Measurements from ENCODE around the gene CUL2. TPM values are rescaled to one million over a fixed set of nuclear protein-coding genes. Genes with fewer than 3 reads are reported as not detected.

The CUL2 gene
- total and polyA plus RNA-seq, 2 experiments from 2014 or later = 17.2 to 38.3 TPM

- Mint-ChIP-seq H3K9me3 (no peaks in the 10 kb centered on the region), H3K27ac (no peak overlapping the region), H3K36me3 (ENCODE audit: low read depth) (peaks cover 20% of the 10 kb centered on the region; the same call in 2 of the 3 replicates), H3K4me1 (peaks cover 6% of the 10 kb centered on the region), H3K4me3 (no peak overlapping the region), H3K27me3 (ENCODE audit: insufficient read depth, low read depth, poor library complexity) (no peaks in the 10 kb centered on the region)
- peaks cover 7% of the 10 kb centered on the region; the same call in 1 of the 2 replicates for H3K4me1 ChIP-seq (ENCODE audit: insufficient read depth)
- no peaks in the 10 kb centered on the region for H3F3A ChIP-seq (replicated peaks; ENCODE audit: low read depth)
- no peak overlapping the region for H2AFZ ChIP-seq
- TF ChIP-seq EZH2 (IDR thresholded peaks at IDR 0.05; ENCODE audit: low read depth, unreplicated experiment) (no peak), EZH2phosphoT487 (IDR thresholded peaks at IDR 0.05; ENCODE audit: unreplicated experiment) (no peak)
- no peaks in the 10 kb centered on the region for H3K79me2 ChIP-seq (replicated peaks; ENCODE audit: insufficient read depth)
- H3K27ac ChIP-seq (ENCODE audit: low read depth) = no peak overlapping the region
- ATAC-seq (no peak), DNase-seq (ENCODE audit: low spot score) (no peak)
- peaks cover 4% of the 10 kb centered on the region; the same call in 1 of the 2 replicates for H4K20me1 ChIP-seq (replicated peaks; ENCODE audit: insufficient read depth)
- no peaks in the 10 kb centered on the region for H3K9me2 ChIP-seq (ENCODE audit: insufficient read depth)
- H3K4me2 ChIP-seq = no peak overlapping the region
- H3K36me3 ChIP-seq (ENCODE audit: insufficient read depth) = peaks cover 2% of the 10 kb centered on the region; the same call in 1 of the 2 replicates
- H3K4me3 ChIP-seq = no peak overlapping the region
- no peaks in the 10 kb centered on the region for H3K27me3 ChIP-seq (ENCODE audit: insufficient read depth)
Observed at GRCh38 chr10:35017608-35018007, 72.5 kb downstream of the CUL2 start.

DNA sequence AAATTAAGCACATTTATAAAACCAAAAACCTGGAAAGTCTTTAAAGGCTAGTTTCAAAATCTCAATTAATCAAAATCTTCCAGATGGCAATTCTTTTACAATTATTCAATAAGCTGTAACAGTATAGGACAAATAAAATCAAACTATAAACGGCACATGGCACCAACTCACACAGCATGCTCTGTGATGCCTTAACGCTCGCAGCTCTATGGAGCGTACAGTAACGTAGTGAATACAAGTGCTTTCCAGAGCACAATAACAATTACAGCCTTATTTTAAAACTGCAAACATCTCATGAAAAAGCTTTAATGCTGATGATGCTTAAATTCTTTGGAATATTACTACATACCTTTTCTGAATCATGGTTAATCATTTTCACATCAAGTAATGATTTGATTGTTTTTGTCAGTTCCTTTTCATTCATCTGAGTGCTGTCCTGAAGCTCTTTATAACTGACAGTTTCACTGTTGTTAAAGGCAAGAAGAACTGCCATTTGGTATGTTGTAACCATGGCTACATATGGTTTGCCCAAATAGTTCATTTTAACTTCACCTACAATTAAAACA lies 74.2 kb downstream of the CUL2 start:
- H3K4me1 ChIP-seq (ENCODE audit: insufficient read depth) = peaks cover 17% of the 10 kb centered on the region
- DNase-seq (ENCODE audit: low spot score) (no peak), ATAC-seq (no peak)
- H3K79me2 ChIP-seq (replicated peaks; ENCODE audit: insufficient read depth) = no peaks in the 10 kb centered on the region
- Mint-ChIP-seq H3K4me1 (peaks cover 15% of the 10 kb centered on the region), H3K27ac (no peak overlapping the region), H3K36me3 (ENCODE audit: low read depth) (peaks cover 25% of the 10 kb centered on the region; the same call in 2 of the 3 replicates), H3K4me3 (no peak overlapping the region), H3K27me3 (ENCODE audit: insufficient read depth, low read depth, poor library complexity) (no peaks in the 10 kb centered on the region), H3K9me3 (no peaks in the 10 kb centered on the region)
- H4K20me1 ChIP-seq (replicated peaks; ENCODE audit: insufficient read depth) = peaks cover 4% of the 10 kb centered on the region; the same call in 1 of the 2 replicates
- H3K27ac ChIP-seq (ENCODE audit: low read depth) = no peak overlapping the region
- no peaks in the 10 kb centered on the region for H3F3A ChIP-seq (replicated peaks; ENCODE audit: low read depth)
- no peaks in the 10 kb centered on the region for H3K27me3 ChIP-seq (ENCODE audit: insufficient read depth)
- no peaks in the 10 kb centered on the region for H3K9me2 ChIP-seq (ENCODE audit: insufficient read depth)
- H3K36me3 ChIP-seq (ENCODE audit: insufficient read depth) = no peaks in the 10 kb centered on the region; the same call in 1 of the 2 replicates
- H2AFZ ChIP-seq = no peak overlapping the region
- H3K4me2 ChIP-seq = no peak overlapping the region
- no peak overlapping the region for H3K4me3 ChIP-seq
- no peak for TF ChIP-seq ETS1 (IDR thresholded peaks at IDR 0.05)
- no peak for TF ChIP-seq EZH2phosphoT487 (IDR thresholded peaks at IDR 0.05; ENCODE audit: unreplicated experiment)
- TF ChIP-seq CREB1 (CRISPR knock-in tag; IDR thresholded peaks at IDR 0.05; ENCODE audit: low read depth) = no peak
- TF ChIP-seq POLR2AphosphoS5 (IDR thresholded peaks at IDR 0.05; ENCODE audit: low read depth) = no peak
- TF ChIP-seq JUNB (IDR thresholded peaks at IDR 0.05; ENCODE audit: unreplicated experiment) = no peak
- TF ChIP-seq, protein P1, sequence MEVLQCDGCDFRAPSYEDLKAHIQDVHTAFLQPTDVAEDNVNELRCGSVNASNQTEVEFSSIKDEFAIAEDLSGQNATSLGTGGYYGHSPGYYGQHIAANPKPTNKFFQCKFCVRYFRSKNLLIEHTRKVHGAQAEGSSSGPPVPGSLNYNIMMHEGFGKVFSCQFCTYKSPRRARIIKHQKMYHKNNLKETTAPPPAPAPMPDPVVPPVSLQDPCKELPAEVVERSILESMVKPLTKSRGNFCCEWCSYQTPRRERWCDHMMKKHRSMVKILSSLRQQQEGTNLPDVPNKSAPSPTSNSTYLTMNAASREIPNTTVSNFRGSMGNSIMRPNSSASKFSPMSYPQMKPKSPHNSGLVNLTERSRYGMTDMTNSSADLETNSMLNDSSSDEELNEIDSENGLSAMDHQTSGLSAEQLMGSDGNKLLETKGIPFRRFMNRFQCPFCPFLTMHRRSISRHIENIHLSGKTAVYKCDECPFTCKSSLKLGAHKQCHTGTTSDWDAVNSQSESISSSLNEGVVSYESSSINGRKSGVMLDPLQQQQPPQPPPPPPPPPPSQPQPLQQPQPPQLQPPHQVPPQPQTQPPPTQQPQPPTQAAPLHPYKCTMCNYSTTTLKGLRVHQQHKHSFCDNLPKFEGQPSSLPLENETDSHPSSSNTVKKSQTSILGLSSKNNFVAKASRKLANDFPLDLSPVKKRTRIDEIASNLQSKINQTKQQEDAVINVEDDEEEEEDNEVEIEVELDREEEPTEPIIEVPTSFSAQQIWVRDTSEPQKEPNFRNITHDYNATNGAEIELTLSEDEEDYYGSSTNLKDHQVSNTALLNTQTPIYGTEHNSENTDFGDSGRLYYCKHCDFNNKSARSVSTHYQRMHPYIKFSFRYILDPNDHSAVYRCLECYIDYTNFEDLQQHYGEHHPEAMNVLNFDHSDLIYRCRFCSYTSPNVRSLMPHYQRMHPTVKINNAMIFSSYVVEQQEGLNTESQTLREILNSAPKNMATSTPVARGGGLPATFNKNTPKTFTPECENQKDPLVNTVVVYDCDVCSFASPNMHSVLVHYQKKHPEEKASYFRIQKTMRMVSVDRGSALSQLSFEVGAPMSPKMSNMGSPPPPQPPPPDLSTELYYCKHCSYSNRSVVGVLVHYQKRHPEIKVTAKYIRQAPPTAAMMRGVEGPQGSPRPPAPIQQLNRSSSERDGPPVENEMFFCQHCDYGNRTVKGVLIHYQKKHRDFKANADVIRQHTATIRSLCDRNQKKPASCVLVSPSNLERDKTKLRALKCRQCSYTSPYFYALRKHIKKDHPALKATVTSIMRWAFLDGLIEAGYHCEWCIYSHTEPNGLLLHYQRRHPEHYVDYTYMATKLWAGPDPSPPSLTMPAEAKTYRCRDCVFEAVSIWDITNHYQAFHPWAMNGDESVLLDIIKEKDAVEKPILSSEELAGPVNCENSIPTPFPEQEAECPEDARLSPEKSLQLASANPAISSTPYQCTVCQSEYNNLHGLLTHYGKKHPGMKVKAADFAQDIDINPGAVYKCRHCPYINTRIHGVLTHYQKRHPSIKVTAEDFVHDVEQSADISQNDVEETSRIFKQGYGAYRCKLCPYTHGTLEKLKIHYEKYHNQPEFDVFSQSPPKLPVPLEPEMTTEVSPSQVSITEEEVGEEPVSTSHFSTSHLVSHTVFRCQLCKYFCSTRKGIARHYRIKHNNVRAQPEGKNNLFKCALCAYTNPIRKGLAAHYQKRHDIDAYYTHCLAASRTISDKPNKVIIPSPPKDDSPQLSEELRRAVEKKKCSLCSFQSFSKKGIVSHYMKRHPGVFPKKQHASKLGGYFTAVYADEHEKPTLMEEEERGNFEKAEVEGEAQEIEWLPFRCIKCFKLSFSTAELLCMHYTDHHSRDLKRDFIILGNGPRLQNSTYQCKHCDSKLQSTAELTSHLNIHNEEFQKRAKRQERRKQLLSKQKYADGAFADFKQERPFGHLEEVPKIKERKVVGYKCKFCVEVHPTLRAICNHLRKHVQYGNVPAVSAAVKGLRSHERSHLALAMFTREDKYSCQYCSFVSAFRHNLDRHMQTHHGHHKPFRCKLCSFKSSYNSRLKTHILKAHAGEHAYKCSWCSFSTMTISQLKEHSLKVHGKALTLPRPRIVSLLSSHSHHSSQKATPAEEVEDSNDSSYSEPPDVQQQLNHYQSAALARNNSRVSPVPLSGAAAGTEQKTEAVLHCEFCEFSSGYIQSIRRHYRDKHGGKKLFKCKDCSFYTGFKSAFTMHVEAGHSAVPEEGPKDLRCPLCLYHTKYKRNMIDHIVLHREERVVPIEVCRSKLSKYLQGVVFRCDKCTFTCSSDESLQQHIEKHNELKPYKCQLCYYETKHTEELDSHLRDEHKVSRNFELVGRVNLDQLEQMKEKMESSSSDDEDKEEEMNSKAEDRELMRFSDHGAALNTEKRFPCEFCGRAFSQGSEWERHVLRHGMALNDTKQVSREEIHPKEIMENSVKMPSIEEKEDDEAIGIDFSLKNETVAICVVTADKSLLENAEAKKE (CRISPR knock-in tag; IDR thresholded peaks at IDR 0.05) = no peak
- no peak for TF ChIP-seq ZNF331 (CRISPR knock-in tag; IDR thresholded peaks at IDR 0.05; ENCODE audit: low read depth)
- TF ChIP-seq STAT1 (IDR thresholded peaks at IDR 0.05; ENCODE audit: unreplicated experiment) = no peak
- no peak for TF ChIP-seq EZH2 (IDR thresholded peaks at IDR 0.05; ENCODE audit: low read depth, unreplicated experiment)
- no peak for TF ChIP-seq ZNF114 (CRISPR knock-in tag; IDR thresholded peaks at IDR 0.05)
- no peak for TF ChIP-seq NANOG (IDR thresholded peaks at IDR 0.05; ENCODE audit: borderline replicate concordance)
- TF ChIP-seq CTCF (conservative IDR thresholded peaks at IDR 0.05; ENCODE audit: low read depth in 2 of 2) = no peak

All from GM23338 (cell line).